DLD1 (cell line): Measurements from ENCODE around the gene CWH43.
"Not testable (repeated sequence)": the region's sequence is repeated elsewhere in the genome, so short reads cannot be mapped to it uniquely, and the experiment has no call there.

Experiments used
- in situ Hi-C: cut with HindIII; loops from 2 replicates; pipeline ENCODE4 v1.10.0; 2017; ENCODE audit warnings: low sequenced_read_pairs

Gene CWH43

GRCh38 chr4:49096215-49096614 is 110.1 kb downstream of the CWH43 start:
- in situ Hi-C loops: not testable (repeated sequence)

- in situ Hi-C loops: not testable (repeated sequence)
Measured at GRCh38 chr4:49096627-49097026, 110.6 kb downstream of the CWH43 start.

- in situ Hi-C loops: not testable (repeated sequence)
Measured at GRCh38 chr4:49097071-49097470, 111.0 kb downstream of the CWH43 start.

GRCh38 chr4:49097505-49097904 is 111.4 kb downstream of the CWH43 start:
- in situ Hi-C loops: not testable (repeated sequence)

- in situ Hi-C loops: not testable (repeated sequence)
Measured at GRCh38 chr4:49098034-49098759, 112.1 kb downstream of the CWH43 start.

GRCh38 chr4:49099831-49100444 is 113.9 kb downstream of the CWH43 start:
- in situ Hi-C loops: not testable (repeated sequence)

- in situ Hi-C loops: not testable (repeated sequence)
Measured at GRCh38 chr4:49102344-49102898, 116.3 kb downstream of the CWH43 start.

GRCh38 chr4:49103436-49104136 is 117.5 kb downstream of the CWH43 start:
- in situ Hi-C loops: not testable (repeated sequence)

- in situ Hi-C loops: not testable (repeated sequence)
Measured at GRCh38 chr4:49104231-49104930, 118.3 kb downstream of the CWH43 start.

- in situ Hi-C loops: not testable (repeated sequence)
Measured at GRCh38 chr4:49105248-49105904, 119.3 kb downstream of the CWH43 start.

- in situ Hi-C loops: not testable (repeated sequence)
Measured at GRCh38 chr4:49107262-49107661, 121.2 kb downstream of the CWH43 start.

GRCh38 chr4:49108183-49108978 is 122.3 kb downstream of the CWH43 start:
- in situ Hi-C loops: not testable (repeated sequence)

GRCh38 chr4:49109567-49110166 is 123.6 kb downstream of the CWH43 start:
- in situ Hi-C loops: not testable (repeated sequence)

- in situ Hi-C loops: not testable (repeated sequence)
Measured at GRCh38 chr4:49110579-49110978, 124.5 kb downstream of the CWH43 start.
